Activated CD4-positive, CD25-positive, alpha-beta regulatory T cell treated with anti-CD3 and anti-CD28 coated beads, Interleukin-2, amount 50 U/mL, for 16 hours (primary cell): ENCODE measurements around the gene DYNC2LI1.

Source experiments
- DNase-seq: peaks from one replicate; pipeline ENCODE4 v3.0.0-alpha.2; 2020; ENCODE audit warnings: low read depth, low spot score

DYNC2LI1 gene

DNA sequence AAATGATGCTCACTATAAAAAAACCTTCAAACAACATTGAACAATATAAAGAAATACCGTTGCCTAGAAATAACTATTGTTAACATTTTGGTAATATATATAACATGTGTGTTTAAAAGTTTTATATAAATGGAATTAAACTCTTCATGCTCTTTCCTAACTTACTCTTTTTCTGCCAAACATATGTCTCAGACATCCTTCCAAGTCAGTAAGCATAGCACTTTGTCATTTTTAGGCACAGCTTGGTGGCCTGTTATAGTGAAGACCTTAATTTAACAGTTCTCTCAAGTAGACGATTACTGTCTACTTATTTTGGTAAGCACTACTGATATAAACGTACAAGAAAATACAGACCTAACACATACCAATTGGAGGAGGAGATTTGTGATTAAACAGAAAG is 40.9 kb downstream of the DYNC2LI1 start:
- no peak for DNase-seq

DNA sequence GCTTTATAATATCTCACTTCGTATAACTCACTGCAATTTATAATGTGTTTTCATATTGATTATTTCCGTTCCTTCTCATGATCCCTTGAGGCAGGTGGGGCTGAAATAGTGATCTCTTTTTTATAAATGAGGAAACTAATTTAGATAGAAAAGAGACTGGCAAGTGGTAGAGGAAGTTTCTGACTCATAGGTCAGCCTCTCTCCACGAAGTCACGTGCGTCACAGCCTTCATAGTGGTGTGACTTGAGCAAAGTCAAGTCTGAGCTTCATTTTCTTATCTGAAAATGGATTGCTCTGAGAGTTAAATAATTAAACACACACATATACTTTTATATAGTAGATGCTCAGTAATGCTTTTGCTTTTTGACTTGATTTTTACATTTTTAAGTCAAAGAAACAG is 44.9 kb downstream of the DYNC2LI1 start:
- DNase-seq: no peak

- no peak for DNase-seq
Measured at GRCh38 chr2:43819491-43820163, 45.8 kb downstream of the DYNC2LI1 start.

DNA sequence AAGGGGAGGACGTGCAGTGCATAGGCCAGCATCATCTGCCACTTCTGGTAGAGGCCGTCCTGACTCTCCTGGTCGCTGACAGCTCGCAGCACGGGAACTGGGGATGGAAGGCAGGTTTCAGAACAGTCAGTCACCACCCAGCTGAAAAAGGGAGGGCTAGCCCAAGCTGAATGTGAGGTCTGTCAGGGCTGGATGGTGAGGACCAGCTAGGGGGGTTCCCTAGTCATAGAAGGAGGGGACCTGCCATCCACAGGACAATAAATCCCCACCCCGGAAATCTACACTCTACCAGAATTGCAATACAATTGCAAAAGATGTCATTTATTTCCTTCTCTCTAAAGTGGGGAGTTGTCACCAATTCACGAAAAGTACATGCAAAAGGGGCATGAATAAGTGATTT is 49.0 kb downstream of the DYNC2LI1 start:
- DNase-seq: no peak

GRCh38 chr2:43823751-43824150 is 49.9 kb downstream of the DYNC2LI1 start:
- no peak for DNase-seq

DNA sequence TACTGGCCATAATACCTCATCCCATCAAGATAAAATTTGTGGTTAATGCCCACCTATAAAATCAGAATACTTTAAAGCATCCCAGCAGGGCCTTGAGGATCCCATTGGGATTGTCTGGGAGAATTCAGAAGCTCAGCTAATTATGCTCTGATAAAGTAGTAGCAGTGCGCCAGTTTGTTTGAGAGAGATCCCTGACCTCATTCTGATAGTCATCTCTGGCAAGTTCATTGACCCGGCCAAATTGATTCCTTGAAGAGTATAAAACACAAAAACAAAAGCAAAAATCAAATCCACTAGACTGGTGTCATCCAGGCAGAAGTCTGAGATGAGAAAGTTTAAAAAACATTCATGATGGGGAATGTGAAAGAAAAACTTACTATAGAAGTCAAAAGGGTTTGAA is 50.7 kb downstream of the DYNC2LI1 start:
- DNase-seq: no peak

DNA sequence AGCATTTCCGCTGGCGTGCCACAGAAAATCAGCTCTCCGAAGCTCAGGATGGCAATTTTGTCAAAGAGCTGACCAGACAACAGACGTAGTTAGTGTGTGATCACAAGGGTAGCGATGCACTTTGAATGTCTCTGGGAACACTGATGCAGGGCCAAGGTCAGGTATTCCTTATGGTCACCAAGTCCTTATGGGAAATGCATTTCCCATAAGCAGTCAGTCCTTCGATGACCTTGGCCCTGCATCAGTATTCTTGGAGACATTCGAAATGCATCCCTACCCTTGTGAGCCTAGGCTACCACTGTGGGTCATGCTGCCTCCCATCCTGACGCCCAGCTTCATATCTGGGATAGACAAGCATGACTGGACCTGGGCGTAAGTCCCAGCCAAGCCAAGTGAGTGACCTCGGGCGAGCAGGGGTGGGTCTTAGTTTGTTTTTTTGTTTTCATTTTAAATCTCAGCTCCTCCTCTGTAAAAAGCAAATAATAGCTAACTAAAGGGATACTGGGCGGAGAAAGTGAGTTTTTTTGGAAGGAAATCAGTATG is 51.2 kb downstream of the DYNC2LI1 start:
- no peak for DNase-seq

DNA sequence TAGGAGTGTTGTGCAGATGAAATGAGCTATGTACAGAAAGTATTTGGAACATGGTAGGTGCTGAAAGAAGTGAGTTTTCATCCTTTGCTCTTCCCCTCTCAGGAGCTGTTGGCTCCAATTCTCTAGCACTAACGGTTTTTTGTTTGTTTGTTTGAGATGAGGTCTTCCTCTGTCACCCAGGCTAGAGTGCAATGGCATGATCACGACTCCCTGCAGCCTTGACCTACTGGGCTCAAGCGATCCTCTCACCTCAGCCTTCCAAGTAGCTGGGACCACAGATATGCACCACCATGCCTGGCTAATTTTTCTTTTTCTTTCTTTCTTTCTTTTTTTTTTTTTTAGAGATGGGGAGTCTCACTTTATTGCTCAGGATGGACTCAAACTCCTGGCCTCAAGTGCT is 52.0 kb downstream of the DYNC2LI1 start:
- no peak for DNase-seq

DNA sequence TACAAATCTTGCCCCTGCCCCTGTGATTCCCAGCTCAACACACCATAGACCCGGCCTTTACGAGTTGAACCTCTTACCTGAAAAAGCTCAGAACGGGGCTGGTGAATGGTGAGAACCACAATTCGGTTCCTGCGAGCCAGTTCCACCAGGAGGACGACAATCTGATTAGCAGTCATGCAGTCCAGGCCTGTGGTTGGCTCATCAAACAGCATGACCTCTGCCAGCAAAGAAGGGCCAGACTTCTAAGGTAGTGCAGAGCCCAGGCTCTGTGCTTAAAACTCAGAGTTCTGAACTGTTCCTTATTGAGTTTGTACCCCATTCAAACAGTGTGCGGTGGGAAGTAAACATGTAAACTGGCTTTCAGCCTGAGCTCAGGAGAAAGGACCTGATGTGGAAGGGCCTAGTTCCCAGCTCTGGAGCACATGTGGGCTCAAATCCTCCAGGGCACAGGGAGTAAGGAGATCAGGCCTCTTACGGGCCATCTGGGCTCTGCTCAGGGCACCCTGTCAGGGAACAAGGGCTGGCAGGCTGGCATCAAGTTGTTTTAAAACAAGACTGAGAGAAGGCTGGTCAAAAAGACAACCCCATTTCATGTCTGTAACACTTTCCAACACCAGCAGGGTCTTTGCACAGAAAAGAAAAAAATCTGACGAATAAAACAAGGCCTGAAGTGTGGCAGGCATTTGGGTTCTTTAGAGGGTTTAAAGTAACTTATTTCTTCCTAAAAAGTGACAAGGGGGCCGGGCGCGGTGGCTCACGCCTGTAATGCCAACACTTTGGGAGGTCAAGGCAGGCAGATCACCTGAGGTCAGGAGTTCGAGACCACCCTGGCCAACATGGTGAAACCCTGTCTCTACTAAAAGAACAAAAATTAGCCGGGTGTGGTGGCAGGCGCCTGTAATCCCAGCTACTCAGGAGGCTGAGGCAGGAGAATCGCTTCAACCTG is 52.7 kb downstream of the DYNC2LI1 start:
- DNase-seq: no peak

GRCh38 chr2:43831543-43832294 is 57.9 kb downstream of the DYNC2LI1 start:
- DNase-seq: no peak

- DNase-seq: no peak
Measured at GRCh38 chr2:43832457-43832856, 58.6 kb downstream of the DYNC2LI1 start.

GRCh38 chr2:43837033-43837432 is 63.2 kb downstream of the DYNC2LI1 start:
- no peak for DNase-seq

DNA sequence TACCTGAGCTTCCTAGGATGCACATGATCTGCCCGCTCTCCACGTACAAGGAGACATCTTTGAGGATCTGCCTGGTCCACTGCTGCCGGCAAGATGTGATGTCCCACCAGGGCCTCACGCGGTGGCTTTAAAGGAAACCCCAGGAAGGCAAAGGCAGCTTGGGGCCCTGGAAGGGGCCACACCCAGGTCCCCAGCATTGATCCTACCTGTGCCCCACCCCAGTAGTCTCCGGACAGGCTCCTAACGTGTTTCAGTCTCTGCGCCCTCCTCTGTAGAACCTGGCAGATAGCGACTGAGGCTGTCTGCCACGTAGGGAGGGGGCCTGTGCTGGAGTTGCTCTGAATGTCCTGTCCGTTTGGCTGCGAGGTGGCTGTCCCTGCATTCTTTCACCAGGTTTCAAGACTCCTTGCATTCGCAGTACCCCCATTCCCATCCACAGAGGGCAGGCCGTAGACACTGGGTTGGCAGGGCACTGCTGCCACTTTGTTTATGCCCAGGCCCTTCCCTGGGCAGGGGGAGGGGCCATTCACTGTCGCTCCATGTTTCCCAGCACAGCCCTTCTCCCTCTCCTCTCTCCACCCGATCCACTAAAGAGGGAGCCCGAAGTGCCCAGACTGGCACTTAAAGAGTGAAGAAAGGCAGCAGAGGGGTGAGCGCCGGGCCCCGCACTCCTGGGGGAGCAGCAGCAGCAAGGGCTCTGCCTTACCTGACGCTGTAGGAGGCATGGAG is 64.2 kb downstream of the DYNC2LI1 start:
- DNase-seq: no peak

DNA sequence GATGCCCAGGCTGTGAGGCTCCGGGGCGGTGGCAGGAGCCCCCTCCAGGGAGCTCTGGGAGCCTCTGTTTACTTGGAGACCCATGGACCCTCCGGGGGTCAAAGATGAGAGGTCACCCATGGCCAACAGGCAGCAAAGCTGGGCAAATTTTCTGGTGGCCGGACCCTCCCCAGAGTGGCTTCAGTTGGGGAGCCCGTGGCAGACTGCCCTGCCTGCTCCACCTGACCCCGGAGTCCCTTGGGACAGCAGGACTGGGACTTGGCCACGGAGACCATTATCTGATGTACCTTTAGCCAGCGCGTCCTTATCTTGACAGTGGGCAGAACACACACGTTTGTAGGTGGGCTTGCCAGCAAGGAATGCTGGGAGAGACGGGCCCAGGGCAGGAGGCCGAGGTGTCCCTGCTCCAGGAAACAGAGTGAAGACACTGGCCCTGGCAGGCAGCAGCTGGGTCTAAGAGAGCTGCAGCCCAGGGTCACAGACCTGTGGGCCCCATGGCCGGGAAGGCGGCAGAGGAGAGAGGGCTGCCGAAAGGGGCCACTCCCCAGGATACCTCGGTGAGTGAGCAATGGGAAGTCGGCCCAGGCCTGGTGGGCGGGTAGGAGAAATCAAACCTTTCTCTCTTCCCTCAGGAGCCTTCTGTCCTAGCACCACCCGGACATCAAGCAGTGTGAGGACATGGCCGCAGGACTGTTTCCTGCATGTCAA is 64.9 kb downstream of the DYNC2LI1 start, which contains the start of the genes ABCG5 and ABCG8:
Gene ABCG5, minus strand, starts transcription at position 280 of the 708 bp plus-strand sequence. Its CDS starts 160 bp downstream, at position 120.
Gene ABCG8, plus strand, starts transcription at position 412 of the 708 bp plus-strand sequence. Its CDS starts 83 bp downstream, at position 495.
- no peak for DNase-seq

DNA sequence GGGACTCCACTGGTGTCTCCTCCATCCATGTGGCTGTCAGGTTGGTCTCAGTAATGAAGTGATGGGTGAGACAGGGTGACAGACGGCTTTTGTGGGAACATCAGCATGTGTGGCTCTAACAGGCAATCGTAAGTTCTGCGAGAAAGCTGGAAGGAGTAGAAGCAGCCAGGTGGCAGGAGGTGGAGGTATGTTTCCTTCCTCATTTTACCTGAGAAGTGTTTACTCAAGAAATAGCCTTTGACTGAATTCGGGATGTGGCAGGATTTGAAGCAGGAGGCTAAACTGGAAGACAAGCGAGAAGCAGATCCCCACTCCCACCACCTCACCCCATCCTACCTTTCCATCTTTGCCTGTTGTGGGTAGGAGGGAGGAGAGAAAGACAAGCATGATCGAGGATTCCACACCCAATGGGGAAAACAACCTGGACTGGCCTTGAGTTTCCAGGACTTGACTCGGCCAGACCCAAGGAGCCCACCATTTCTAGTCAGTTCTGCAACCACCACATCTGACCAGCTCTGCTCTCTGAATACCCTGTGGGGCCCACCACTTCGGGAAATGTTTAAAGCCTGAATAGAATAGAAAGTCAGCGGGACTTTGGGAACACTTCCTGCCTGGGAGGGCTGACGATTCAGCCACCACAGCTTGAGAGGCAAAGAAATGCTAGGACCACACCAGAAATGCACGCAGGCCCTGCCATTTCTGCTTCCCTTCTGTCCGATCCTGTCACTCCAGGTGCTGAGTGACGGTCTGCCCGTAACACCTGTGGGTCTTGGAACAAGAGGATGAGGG is 66.1 kb downstream of the DYNC2LI1 start:
- no peak for DNase-seq

DNA sequence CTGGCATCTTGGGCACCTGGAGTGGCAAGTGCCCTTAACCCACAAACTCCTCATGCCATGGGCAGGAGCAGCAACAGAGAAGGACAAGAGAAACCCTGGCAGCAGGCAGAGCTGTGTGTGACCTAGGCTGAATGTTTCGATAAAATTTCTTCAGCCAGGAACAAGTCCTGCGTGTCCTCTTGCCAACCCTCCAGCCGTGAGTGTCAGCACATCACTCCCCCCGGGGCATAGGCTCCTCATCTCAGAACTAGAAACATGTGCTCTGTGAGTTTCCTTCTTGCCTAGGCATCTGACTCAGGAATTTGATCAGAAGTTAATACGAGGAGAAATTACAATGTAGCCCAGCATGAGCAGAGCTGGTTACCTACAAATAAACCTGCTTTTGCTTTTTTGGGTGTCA is 67.1 kb downstream of the DYNC2LI1 start:
- DNase-seq: no peak

DNA sequence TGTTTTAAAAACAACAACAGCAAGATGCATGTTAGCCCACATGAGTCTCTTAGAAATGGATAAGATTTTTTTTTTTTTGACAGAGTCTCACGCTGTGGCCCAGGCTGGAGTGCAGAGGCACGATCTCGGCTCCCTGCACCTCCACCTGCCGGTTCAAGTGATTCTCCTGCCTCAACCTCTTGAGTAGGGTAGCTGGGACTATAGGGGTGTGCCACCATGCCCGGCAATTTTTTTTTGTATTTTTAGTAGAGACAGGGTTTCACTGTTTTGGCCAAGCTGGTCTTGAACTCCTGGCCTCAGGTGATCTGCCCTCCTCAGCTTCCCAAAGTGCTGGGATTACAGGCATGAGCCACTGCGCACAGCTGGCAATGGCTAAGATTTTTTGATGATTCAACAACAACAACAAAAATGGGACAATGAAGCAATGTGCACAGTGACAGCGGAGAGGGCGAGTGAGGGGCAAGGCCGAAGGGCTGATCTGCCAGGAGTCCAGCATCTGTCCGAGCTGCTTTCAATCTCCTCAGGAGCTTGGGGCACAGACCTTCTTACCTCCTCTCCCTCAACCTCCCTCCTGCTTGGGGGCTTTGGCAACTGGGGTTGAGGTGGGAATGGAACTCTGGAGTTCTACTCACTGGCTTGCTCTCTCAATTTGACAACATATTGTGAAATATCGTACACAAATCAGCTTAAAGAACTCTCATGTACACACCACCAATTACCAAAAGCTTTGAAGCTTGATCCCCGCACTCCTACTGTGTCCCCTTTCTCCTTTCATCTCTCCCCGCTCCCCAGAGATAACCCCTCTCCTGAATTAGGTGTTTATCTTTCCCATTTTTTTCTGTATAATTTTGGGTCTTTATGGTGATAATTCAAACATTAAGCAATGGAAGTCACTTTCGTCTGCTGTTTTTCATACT is 68.4 kb downstream of the DYNC2LI1 start:
- no peak for DNase-seq

- DNase-seq: no peak
Measured at GRCh38 chr2:43842866-43843226, 69.0 kb downstream of the DYNC2LI1 start.

GRCh38 chr2:43845181-43845580 is 71.3 kb downstream of the DYNC2LI1 start:
- DNase-seq: no peak
